GM21786 (cell line): ENCODE data around the gene STEAP1.

ENCODE experiments used
- ATAC-seq: cut with Tn5 transposase; IDR thresholded peaks from one replicate; pipeline ENCODE4 v1.9.1; 2021; ENCODE audit not compliant: unreplicated experiment

Gene STEAP1

DNA sequence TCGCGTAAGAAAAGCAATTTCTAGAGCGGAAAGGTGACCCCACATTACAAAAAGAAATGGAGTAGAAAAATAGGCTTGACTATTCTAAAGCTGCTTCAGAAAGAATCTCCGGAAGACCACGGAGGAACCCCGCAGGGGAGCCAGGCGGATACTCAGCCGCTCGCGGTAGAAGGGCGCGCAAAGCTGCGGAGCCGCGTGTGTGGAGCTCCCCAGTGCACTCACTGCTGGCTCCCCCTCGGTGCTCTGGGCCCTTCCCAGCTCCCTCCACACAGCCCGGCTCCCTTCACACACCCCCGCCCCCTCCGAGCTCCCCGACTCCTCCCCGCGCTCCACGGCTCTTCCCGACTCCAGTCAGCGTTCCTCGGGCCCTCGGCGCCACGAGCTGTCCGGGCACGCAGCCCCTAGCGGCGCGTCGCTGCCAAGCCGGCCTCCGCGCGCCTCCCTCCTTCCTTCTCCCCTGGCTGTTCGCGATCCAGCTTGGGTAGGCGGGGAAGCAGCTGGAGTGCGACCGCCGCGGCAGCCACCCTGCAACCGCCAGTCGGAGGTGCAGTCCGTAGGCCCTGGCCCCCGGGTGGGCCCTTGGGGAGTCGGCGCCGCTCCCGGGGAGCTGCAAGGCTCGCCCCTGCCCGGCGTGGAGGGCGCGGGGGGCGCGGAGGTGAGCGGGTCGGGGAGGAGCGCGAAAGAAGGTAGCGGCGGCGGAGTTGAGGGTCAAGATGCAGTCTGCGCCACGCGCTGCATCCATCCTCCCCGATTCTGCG is 57.3 kb downstream of the STEAP1 start, which contains the start of gene STEAP2:
Gene STEAP2 (plus strand): TSS at position 350 of the 758 bp plus-strand sequence. CDS start 13,343 bp downstream, outside the sequence.
- peak; percentile 80 for ATAC-seq

DNA sequence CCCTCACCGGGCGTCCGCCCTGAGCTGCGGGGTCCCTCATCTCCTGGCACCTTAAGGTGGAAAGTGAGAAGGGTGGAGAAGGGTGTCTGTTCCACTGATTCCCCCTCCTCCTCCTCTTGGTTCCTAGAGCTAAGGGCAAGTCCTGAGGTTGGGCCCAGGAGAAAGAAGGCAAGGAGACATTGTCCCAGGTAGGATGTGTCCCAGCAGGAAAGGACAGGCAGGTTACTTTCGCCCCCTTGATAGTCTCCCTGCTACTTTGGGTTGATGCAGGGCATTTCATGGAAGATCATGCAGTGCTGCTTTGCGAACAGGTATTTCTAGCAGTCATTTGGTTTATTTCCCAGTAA is 57.9 kb downstream of the STEAP1 start:
- no peak for ATAC-seq

GRCh38 chr7:90213521-90213920 is 59.3 kb downstream of the STEAP1 start:
- ATAC-seq: no peak
